Measurements from ENCODE around the gene ZIC4.

DNA sequence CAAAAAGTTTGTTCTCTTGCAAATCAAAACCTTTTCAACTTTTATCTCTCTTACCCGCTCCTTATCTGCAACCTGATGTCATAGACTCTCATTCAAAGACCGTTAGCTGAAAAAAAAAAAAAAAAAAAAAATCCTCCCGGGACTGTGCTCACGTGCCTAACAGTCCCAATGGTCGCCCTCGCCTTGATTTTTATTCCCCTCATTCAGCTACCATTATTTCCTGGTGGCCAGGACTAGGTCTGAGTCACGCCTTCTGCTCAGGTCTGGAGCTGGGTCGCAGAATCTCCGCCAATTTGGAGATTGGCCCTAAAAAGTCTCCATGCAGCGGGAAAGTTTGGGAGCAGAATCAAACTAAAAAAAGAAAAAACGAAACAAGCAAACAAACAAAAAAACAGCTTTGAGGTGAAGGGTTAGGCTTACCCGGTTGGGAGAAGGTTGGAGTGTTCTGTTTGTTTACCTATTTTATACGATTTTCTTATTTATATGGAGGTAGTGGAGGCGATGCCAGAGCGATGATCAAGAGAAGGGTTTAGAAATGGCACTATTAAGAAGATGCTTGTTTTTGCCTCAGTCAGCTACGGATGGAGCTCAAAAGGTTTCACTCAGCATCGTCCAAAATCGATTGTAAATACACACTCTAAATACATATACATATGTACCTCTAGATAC lies 51.1 kb downstream of the ZIC4 start:
- TF ChIP-seq CTCF (conservative IDR thresholded peaks at IDR 0.05): no peak
- TF ChIP-seq ZFX (IDR thresholded peaks at IDR 0.05): no peak
